Uterus (tissue), 2 donors: ENCODE results near the gene BTN2A1.

Experiments
- POLR2A ChIP-seq, 2 donors: fragments of 450-650 bp; IDR thresholded peaks; one replicate each; pipeline ENCODE4 v1.6.1; 2016; ENCODE audit warnings: antibody characterized with exemption in 2 of 2, mild to moderate bottlenecking in 1 of 2, moderate library complexity in 1 of 2
- TF ChIP-seq, protein P1 (sequence below), 4 experiments: fragments of 200-600 bp in 2 of 4; fragments of 450-650 bp in 2 of 4; sonication (generic) in 2 of 4; IDR thresholded peaks; one replicate each; pipeline ENCODE4 v1.5.1; 2016 to 2019; ENCODE audit warnings: antibody characterized with exemption in 4 of 4, mild to moderate bottlenecking in 2 of 4, moderate library complexity in 1 of 4

- TF ChIP-seq, protein P1, sequence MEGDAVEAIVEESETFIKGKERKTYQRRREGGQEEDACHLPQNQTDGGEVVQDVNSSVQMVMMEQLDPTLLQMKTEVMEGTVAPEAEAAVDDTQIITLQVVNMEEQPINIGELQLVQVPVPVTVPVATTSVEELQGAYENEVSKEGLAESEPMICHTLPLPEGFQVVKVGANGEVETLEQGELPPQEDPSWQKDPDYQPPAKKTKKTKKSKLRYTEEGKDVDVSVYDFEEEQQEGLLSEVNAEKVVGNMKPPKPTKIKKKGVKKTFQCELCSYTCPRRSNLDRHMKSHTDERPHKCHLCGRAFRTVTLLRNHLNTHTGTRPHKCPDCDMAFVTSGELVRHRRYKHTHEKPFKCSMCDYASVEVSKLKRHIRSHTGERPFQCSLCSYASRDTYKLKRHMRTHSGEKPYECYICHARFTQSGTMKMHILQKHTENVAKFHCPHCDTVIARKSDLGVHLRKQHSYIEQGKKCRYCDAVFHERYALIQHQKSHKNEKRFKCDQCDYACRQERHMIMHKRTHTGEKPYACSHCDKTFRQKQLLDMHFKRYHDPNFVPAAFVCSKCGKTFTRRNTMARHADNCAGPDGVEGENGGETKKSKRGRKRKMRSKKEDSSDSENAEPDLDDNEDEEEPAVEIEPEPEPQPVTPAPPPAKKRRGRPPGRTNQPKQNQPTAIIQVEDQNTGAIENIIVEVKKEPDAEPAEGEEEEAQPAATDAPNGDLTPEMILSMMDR (IDR thresholded peaks at IDR 0.05) = no peak
- TF ChIP-seq POLR2A (IDR thresholded peaks at IDR 0.05) = no peak
Measured at GRCh38 chr6:26450240-26450639, 7.5 kb upstream of the BTN2A1 start.
